Measurements from ENCODE around the gene SEMA4C. TPM values are rescaled to one million over a fixed set of nuclear protein-coding genes. Genes with fewer than 3 reads are reported as not detected.

The SEMA4C gene
- total and polyA plus RNA-seq, 2 experiments from 2014 or later = 27.9 to 53.6 TPM

GRCh38 chr2:96916156-96916630, 46.3 kb upstream of the SEMA4C start:
- Histone ChIP-seq H3K36me3 (no peaks in the 10 kb centered on the region), H3K4me3 (no peak overlapping the region), H3K27me3 (no peaks in the 10 kb centered on the region), H3K4me1 (ENCODE audit: low read depth) (no peaks in the 10 kb centered on the region), H3K27ac (no peak overlapping the region), H3K9me3 (ENCODE audit: low read depth) (no peaks in the 10 kb centered on the region)
- DNase-seq (ENCODE audit: low read depth in 1 of 2, low spot score in 1 of 2) = no peak
- TF ChIP-seq CTCF (IDR thresholded peaks at IDR 0.05; ENCODE audit: low read depth, low read length) = no peak

- no peak for TF ChIP-seq CTCF (IDR thresholded peaks at IDR 0.05; ENCODE audit: low read depth, low read length)
- Histone ChIP-seq H3K27me3 (no peaks in the 10 kb centered on the region), H3K36me3 (no peaks in the 10 kb centered on the region), H3K9me3 (ENCODE audit: low read depth) (no peaks in the 10 kb centered on the region), H3K4me3 (no peak overlapping the region), H3K4me1 (ENCODE audit: low read depth) (peaks cover 7% of the 10 kb centered on the region), H3K27ac (no peak overlapping the region)
- peak in 1 of 2 donors; percentile 56 for DNase-seq (ENCODE audit: low read depth in 1 of 2, low spot score in 1 of 2)
Measured at GRCh38 chr2:96914332-96914731, 44.5 kb upstream of the SEMA4C start.

DNA sequence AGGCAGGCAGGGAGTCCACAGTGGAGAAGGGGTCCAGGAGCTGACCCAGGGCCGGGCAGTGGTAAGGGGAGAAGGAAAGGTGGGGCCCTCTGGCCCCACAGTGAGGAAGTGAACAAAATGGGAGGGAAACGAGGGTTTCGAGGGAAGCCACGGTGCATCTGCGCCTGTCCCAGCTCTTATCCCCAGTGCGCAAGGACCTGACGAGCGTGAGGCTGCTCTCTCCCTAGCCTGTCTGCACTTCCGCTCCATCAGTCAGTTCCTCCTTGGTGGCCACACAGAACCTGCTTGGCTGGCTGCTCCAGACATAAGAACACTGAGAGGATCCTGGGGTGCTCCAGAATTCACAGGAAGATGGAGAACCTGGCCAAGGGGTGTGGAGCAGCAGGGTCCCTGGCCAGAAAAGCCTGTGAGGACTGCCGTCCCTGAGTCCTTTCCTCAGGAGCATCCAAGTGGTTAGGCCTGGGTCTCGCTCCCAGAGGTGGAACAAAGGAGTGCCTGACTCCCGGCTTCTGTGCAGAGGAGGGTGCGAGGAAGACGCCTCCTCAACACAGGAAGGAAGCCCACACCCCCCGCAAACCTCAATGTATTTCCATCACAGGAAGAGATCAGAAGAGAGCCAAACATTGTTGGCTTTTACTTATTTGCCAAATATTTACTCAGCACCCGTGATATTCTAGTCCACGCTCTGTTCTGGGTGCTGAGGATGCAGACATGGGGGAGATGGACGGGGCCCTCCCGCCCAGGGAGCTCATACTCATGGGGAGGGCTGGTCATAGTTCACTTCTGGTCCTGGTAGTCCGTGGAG, 43.7 kb upstream of the SEMA4C start:
- no peaks in the 10 kb centered on the region for H3K36me3 ChIP-seq
- H3K27me3 ChIP-seq = no peaks in the 10 kb centered on the region
- H3K9me3 ChIP-seq (ENCODE audit: low read depth) = no peaks in the 10 kb centered on the region
- peaks cover 11% of the 10 kb centered on the region for H3K4me1 ChIP-seq (ENCODE audit: low read depth)
- no peak for DNase-seq (ENCODE audit: low read depth in 1 of 2, low spot score in 1 of 2)
- TF ChIP-seq CTCF (IDR thresholded peaks at IDR 0.05; ENCODE audit: low read depth, low read length) = no peak
- H3K27ac ChIP-seq = no peak overlapping the region
- no peak overlapping the region for H3K4me3 ChIP-seq

DNA sequence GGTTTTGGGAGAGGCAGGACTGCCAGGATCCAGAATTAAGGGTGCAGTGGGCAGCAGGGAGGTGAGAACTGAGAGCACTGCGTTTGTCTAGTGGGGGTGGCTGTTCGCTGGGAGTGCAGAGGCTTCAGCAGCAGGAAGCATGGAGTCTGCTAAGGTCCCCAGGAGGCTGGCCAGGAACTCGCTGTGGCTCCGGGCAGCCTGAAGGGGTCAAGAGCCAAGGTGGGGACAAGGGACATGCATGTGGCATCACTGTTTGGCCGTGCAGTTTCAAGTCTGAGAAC, 43.2 kb upstream of the SEMA4C start:
- no peak for TF ChIP-seq CTCF (IDR thresholded peaks at IDR 0.05; ENCODE audit: low read depth, low read length)
- Histone ChIP-seq H3K27ac (no peak overlapping the region), H3K4me1 (ENCODE audit: low read depth) (peaks cover 14% of the 10 kb centered on the region), H3K27me3 (no peaks in the 10 kb centered on the region), H3K9me3 (ENCODE audit: low read depth) (no peaks in the 10 kb centered on the region), H3K36me3 (no peaks in the 10 kb centered on the region), H3K4me3 (no peak overlapping the region)
- DNase-seq (ENCODE audit: low read depth in 1 of 2, low spot score in 1 of 2) = no peak

- Histone ChIP-seq H3K27me3 (no peaks in the 10 kb centered on the region), H3K4me3 (no peak overlapping the region), H3K27ac (no peak overlapping the region), H3K36me3 (no peaks in the 10 kb centered on the region), H3K9me3 (ENCODE audit: low read depth) (no peaks in the 10 kb centered on the region), H3K4me1 (ENCODE audit: low read depth) (peaks cover 20% of the 10 kb centered on the region)
- TF ChIP-seq CTCF (IDR thresholded peaks at IDR 0.05; ENCODE audit: low read depth, low read length) = no peak
- DNase-seq (ENCODE audit: low read depth in 1 of 2, low spot score in 1 of 2) = no peak
Measured at GRCh38 chr2:96912346-96913116, 42.7 kb upstream of the SEMA4C start.

Measured in cardiac muscle cell (in vitro differentiated cells and primary cell).